Renal cortical epithelial cell (primary cell): ENCODE measurements around the gene PRKAG2. TPM values are rescaled to one million over a fixed set of nuclear protein-coding genes. Genes with fewer than 3 reads are reported as not detected.

Source experiments
- DNase-seq: peaks from one replicate; pipeline ENCODE4 v3.0.0-alpha.2; 2011; ENCODE audit warnings: low read depth
- total RNA-seq: library from RNA; depleted of rRNA; stranded (reverse); fragments of >200 nt; gene quantifications from 2 replicates; pipeline ENCODE4 v1.2.3, GENCODE V29; 2014

PRKAG2 gene
- total RNA-seq, 1 donor from 2014 or later, result 45.0 TPM

DNA sequence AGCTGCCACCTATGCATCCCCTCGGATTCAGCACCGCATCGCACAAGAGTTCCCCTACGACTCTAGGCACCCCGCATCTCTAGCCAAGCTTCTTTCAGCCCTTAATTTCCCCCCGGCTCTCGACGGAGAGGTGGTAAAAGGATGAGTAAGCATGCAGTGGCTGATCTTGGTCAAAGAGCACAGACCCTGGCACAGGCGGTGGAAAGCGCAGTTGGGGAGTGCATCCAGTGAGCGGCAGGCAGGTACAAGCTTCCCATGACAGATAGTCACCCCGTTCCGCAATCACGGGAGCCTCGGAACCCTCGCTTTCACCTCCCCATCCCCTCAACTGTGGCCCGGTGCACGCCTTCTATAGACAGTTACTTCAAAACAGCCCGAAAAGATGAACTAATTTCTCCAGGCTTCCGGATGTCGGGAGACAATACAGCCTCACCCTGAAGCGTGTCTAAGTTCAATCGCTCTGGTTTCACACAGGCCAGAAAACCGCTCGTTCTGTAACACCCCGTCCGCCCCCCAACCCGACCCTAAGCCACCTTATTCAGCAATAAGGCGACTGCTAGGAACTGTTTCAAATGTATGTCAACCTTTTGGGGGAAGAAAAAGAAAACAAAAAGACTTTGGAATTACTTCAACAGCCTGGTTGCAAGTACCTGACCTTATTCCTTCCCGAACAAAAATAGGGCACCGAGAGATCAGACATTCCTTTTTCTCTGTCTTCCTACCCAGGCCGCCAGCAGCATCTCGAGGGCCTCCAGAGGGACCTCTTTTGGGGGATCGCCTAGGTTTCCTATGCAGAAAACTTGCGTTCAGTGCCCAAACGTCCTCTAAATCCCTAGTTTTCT is 358.6 kb downstream of the PRKAG2 start:
- DNase-seq, result peak; percentile 51

DNA sequence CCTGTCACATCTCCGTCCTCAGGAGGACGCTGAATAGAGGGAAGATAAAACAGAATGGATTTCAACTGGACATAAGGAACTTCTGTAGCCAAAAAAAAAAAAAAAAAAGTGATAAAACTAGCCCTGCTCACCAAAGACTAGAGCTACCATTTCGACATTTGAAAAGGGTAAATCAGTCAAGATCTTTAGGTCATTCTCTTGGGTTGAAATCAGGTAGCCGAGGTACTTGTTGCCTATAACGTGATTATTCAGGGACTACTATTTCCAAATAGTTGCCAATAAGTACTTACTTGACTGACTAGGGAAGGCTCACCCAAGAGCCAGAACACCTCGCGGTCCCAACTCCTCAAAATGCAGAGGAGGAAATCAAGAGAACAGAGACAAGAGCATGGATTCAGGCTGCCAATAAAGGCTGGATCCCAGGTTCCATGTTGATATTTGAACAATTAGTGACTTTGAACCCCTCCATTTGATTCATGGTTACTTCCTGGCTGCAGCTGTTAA is 359.3 kb downstream of the PRKAG2 start:
- no peak for DNase-seq

DNA sequence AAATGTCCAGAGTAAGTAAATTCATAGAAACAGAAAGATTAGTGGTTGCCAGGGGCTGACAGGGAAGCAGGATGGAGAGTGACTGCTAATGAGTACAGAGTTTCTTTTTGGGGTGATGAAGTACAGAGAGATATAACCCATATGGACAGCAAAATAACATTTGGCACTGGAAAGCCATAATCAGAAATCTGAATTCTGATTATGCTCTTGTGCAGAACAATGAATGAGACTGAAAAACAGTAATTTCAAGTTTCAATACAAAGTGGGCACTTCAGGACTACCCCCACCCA is 361.7 kb downstream of the PRKAG2 start:
- DNase-seq, result no peak

DNA sequence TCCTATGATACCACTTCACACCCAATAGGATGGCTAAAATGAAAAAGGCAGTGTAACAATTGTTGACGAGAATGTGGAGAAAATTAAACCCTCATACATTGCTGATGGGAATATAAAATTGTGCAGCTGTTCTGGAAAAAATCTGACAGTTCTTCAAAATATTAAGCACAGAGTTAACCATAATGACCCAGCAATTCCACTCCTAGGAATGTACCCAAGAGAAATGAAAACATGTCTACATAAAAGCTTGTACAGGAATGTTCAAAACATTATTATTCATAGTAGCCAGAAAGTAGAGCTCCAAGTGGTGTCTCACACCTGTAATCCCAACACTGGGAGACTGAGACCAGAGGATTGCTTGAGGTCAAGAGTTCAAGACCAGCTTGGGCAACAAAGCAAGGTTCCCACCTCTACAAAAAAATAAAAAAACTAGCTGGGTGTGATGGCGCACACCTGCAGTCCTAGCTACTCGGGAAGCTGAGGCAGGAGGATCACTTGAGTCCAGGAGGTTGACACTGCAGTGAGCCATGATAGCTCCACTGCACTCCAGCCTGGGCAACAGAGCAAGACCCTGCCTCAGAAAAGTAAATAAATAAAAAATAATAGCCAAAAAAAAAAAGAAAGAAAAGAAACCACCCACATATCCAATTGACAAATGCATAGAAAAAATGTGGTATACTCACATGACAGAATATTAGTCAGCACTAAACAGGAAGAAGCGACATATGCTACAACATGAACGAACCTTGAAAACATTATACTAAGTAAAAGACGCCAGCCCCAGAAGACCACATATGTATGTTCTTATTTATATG is 362.2 kb downstream of the PRKAG2 start:
- DNase-seq, result no peak

DNA sequence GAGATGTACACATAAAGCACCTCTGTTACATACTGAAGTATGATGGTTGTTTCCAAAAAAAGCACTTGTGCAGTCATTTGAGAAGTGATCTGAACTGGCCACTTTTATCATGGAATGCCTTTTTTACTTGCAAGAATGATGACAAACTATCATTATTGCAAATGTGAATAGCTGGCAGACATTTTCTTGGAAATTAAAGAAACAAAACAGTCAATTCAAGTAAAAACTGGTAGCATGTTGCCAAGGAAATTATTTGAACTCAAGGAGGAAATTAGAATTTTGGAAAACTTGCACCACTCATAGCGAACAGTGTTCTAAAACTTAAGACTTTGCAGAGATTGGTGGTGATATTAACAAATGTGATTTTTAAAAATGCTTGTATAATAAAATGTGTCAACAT is 363.8 kb downstream of the PRKAG2 start:
- DNase-seq, result no peak

DNA sequence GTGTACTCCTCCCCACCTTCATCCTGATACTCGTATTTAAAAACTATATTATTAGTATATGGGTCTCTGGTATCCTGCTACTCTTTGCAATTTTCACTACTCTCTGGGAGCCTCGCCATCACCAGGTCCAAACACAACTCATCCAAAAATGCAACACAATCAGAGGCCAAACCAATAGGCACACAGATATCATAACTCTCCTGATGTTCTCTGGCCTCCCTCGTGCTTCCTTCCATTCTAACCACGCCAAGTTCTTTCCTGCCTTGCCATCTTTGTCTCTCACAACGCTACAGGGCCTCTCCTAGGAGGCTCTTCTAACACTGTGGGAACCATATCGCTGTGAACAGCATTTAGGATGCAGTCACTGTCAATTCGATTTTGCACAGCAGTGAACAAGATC is 364.6 kb downstream of the PRKAG2 start:
- DNase-seq, result no peak

DNA sequence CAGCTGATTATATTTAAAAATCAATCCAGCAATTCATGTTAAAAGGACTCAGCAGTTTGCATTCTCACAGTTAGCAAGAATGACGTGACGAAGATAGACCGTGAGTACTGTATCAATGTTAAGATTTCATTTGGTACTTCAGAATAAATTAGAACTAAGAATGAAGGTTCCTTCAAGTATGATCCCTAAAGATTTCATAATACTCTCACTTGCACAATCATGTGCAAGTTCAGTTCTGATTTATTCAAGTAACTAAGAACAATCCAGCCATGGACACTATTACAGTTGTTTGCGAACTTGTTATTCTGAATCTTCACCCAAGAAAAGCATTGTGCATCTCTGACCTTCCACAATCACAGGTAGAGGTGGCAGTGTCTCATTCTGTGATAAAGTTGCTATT is 365.0 kb downstream of the PRKAG2 start:
- no peak for DNase-seq

DNA sequence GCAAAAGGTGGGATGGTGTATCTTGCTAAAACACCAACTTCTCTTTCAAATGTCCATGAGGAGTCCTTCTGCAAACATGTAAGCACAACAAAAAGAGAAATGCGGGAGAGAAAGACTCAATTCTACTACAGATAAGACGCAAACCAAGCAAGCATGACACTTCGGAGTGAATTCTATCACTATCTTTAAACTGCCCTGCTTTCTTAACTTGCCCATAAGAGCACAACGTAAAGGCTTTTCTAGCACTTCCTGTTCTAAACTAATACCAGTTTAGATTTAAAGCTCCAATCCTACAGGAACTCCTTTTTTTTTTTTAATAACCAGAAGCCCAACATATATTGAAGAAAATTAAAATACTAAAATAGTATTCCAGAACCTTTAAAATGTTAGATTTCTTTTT is 365.6 kb downstream of the PRKAG2 start:
- no peak for DNase-seq

DNA sequence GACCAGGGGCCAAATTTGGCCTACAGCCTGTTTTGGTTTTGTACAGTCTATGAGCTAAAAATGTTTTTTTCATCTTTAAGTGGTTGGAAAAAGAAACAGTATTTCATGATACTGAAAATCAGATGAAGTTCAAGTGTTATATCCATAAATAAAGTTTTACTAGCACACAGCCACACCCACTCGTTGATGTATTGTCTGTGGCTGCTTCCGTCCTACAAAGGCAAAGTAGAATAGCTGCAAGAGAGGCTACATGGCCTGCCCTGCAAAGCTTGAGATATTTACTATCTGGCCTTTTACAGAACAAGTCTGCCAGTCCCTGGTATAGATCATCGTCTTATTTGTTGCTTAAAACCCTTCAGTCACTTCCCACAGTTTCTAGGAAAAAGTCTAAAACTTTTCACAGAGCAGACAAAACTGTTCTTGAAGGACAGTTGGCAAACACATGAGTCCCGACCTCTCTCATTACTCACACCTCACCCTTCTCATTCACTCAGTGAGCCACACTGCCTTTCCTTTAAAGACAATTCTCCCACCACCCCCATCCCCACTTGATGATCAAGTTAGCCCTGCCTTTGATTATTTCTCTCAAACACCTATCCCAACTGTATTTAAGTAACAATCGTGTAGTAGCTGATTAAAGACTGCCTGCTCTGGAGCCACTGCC is 367.1 kb downstream of the PRKAG2 start:
- no peak for DNase-seq

DNA sequence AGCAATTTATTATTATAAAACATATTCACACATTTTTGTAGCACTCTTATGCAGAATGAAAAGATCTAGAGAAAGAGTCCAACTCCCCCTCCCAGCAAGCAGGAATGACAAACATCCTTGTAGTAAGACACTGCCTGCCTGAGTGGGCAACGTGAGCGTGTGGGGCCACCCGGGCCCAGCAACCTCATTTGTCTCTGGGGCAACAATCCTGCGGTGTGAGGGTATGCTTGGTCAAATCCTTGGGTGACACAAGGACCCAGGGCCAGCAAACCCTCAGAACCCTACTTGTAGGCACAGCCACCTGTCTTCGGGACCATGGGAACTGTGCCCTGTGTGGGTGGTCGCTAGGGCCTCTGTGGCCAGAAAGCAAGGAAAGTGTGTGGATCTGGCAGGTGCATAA is 367.9 kb downstream of the PRKAG2 start:
- no peak for DNase-seq

DNA sequence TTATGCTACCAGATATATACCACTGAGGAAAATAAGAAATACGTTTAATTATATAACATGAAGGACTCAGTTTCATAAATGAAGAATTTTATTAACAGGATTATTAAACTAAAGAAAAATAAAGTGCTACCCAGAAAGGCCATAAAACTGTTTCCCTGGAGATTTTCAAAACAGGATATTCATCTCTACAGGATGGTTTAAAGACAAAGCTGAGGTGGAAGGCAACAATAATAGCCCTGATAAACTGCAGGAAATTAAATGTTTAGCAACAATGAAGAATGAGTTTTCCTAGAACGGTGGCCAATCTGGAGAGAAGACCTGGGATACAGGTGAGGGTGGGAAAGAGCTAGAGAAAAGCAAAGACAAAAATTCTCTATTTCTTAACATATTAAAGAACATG is 369.1 kb downstream of the PRKAG2 start:
- DNase-seq, result no peak

DNA sequence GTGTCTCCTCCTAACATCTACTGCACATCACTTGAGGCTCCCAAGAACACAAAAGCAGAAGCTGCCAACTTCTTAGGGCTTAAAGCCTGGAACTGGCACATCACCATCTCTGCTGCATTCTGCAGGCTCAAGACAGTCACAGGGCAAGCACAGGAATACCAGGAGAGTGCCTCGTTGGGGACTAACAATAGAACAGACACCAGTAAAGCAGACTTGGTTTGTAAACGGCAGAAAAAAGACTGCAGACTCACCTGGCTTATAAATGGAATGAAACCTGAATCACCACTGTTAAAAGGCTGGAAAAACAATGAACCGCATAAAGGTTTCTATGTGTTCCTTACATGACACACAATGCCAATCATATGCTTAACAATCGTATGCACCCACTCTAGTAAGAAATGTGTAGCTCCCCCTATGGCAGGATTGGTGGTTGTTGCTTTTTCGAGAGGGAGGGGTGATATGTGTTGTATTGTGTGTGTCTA is 370.0 kb downstream of the PRKAG2 start:
- no peak for DNase-seq

Other genes with a start within 250 kb of the PRKAG2 start
- gene GALNTL5, start 79.3 kb upstream of the PRKAG2 start, total RNA-seq, result not detected in 2 replicates
- gene GALNT11, start 148.6 kb upstream of the PRKAG2 start, total RNA-seq, result 47.4 and 159 TPM in 2 replicates